Left lobe of liver (tissue), 2 donors: Measurements from ENCODE around the gene SELL. TPM values are rescaled to one million over a fixed set of nuclear protein-coding genes. Genes with fewer than 3 reads are reported as not detected.
"Not testable (repeated sequence)": the region's sequence is repeated elsewhere in the genome, so short reads cannot be mapped to it uniquely, and the experiment has no call there.

Experiments
- ATAC-seq: fragments of 200-7000 bp; cut with Tn5 transposase; one replicate; pipeline ENCODE4 v1.9.1; 2020; ENCODE audit warnings: mild to moderate bottlenecking, moderate library complexity
- DNase-seq: peaks from one replicate; pipeline ENCODE4 v3.0.0-alpha.2; 2020; ENCODE audit warnings: low spot score
- total RNA-seq: library from RNA; stranded (reverse); gene quantifications from one replicate; pipeline ENCODE4 v1.2.1, GENCODE V29; 2021
- donor health status: DM: no; HTN: no; CAD: no; lungs with moderate emphysema.
- donor health status: DM: no; HTN: yes; CAD: no.

The SELL gene
- total RNA-seq, 1 donor from 2014 or later = 1.9 TPM

DNA sequence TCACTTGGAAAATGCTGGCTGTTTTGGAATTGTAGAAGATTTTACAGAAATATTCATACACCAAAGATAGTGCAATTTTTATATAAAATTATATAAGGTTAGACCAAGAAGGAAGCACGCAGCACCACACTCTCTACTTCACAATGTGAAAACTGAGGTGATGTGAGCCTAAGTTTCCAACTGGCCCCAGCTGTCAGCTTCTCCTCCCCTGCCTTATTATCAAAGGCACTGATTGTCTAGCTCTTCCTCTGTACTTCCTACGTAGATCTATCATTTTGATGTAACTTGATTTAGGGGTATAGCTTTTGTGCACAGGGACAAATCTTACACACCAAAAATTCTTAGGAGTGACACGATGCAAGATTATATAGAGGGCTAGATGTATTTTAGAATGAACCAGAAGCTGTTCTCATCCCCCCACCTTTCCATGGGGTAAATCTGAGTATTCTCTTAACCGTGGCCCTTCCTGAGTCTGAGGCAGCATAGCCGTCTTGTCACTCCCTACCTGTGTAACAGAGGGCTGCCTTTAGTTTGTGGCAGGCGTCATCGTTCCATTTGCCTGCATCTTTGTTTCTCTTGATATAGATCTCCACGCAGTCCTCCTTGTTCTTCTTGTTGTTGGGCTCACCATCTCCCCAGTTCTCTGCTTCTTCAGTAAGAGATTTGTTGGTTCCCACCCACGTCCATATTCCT lies 3.4 kb downstream of the SELL start:
- ATAC-seq (no peak), DNase-seq (no peak)

DNA sequence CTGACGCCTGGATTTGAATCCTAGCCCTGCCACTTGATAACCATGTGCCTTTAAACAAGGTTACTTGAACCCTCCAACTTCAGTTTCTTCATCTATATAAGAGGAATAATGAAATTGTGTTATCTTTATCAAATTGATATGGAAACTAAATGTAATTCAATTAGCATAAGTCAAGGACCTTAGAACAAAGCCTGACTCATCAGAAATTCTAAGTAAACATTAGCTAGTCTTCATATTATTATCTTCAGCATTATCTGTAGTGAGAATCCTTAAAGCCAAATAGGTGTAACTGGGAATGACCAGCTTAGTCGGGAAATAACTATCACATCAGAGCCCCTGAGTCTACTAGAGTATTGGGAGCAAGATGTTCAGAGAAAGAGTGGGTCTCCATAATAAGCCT lies 6.6 kb downstream of the SELL start:
- no peak for ATAC-seq
- DNase-seq = no peak

DNA sequence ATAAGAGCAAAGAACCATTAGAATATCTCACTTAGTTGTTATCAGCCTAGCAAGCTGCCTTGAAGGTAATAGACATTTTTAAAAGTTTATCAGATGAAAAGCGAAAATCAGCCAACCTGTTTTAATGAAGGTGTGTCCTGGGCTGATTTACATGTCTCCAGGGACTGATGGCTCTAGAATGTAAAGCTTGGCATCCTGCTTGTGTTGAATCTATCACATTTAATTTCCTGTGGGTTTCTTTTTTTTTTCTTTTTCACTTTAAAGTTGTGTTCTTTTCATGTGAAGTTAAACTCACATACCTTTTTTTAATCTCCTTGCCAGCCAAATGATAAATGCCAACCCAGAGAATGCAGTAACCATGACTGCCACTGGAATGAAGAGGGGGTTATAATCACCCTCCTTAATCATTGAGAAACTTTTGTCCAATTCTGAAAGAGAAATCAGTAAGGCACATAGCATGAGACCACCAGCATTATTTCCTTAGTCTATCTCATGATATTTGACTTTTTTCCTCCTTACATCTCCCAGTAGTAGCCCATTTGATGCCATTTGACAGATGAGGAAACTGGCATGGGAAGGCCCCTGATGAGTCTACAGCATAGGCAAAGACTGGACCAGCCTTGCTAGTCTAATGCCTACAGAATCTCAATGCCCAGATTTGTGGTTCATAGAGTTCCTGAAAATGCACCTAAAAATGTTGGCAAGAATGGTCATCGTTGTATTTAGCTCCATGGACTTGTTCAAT lies 10.0 kb downstream of the SELL start:
- no peak for DNase-seq
- no peak for ATAC-seq

DNA sequence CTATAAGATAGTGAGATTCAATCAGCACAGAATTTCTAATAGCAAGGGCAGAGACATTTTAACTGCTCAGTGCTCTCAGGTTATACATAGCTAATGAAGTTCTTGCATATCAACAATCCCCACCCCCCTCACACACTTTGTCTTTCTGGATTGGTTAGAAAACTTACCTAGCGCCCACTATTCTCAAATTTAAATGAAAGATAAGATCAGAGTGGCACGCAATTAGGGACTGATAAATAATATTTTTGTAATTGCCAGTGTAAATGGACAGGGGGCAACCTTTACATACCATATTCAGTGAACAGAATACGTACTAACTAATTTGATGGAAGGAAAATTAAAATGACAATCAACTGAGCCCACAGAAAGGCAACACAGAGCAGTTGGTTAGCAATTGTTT lies 11.7 kb downstream of the SELL start:
- ATAC-seq (no peak), DNase-seq (no peak)

- DNase-seq (no peak), ATAC-seq (no peak)
Observed at GRCh38 chr1:169698976-169699375, 12.4 kb downstream of the SELL start.

GRCh38 chr1:169697755-169698154 lies 13.7 kb downstream of the SELL start:
- ATAC-seq = no peak
- no peak for DNase-seq

- DNase-seq (no peak), ATAC-seq (no peak)
Observed at GRCh38 chr1:169696273-169697100, 14.9 kb downstream of the SELL start.

- DNase-seq = no peak
- peak; percentile 44 for ATAC-seq
Observed at GRCh38 chr1:169694304-169695075, 16.9 kb downstream of the SELL start.

DNA sequence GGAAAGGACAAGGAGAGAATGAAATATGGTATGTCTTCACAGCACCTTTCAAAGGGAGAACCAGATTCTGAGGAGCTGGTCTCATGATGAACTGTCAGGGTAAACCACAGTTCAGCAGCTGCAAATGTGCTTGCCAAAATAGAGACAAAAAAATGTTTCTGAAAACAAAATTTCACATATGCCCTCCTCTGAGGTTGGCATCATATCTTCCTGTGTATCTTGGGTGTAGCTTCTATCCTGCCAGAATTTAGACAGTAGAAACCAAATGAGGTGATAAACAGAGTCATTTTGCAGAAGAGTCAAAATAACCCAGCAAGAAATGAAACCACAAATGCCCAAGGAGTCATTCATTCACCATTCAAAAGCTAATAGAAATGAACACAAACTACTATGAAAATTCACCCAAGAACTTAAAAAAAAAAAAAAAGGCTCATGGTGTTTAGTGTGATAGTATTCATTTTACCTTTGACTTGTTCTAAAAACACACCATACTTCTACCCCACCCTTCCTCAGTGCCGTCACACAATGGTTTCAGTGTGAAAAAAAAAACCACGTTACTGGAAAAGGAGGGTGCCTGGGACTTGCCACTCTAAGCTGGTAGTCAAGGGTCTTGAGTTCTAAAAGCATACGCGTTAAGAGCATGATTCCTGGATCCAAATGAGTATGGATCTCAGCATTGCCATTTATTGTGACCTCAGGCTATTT lies 18.5 kb downstream of the SELL start:
- ATAC-seq (no peak), DNase-seq (no peak)

DNA sequence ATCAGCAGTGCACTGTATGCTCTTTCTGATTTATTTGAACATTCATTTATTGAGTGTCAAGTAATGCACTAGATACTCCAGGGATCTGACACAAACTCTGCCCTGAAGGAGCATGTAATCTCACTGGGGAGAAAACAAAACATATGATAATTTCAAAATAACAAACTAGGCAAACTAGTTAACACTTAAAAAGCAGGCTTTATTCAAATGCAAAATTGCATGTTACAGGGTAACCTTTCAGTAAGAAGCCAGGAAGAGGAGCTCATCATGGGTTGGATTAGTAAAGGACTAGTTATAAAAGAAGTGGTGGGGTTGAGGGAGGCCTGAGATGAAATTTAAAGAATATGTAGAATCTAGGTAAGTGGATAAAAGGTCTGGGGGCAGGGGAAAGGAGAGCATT lies 20.9 kb downstream of the SELL start:
- ATAC-seq = no peak

DNA sequence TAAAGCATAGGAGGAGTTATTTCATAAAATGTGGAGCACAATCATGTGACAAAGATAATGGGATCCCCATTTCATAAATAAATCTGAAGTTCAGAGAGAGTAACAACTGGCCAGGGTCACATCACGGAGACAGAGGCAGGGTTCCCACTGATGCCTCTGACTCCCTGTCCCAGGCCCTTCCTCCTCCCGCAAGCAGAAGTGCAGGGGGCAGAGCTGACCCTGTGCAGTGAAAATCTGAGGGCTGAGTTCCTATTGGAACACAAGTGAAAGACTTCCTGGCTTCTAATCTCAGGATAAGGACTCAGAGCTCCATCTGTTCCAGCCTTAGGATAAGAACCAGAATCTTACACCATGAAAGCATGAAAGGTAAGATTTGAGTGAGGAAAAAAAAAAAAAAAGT lies 22.0 kb downstream of the SELL start:
- ATAC-seq (peak; percentile 20), DNase-seq (no peak)

More for the DNA sequence above, 20.9 kb downstream of the SELL start:
- DNase-seq = no peak

DNA sequence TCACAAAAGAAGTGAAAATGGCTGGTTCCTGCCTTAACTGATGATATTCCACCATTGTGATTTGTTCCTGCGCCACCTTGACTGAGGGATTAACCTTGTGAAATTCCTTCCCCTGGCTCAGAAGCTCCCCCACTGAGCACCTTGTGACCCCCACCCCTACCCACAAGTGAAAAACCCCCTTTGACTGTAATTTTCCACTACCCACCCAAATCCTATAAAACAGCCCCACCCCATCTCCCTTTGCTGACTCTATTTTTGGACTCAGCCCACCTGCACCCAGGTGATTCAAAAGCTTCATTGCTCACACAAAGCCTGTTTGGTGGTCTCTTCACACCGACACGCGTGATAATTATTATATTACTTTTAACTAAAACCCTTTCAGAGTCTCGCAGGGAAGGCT lies 23.0 kb downstream of the SELL start:
- ATAC-seq, DNase-seq: not testable (repeated sequence)

GRCh38 chr1:169683661-169684060 lies 27.8 kb downstream of the SELL start:
- ATAC-seq = no peak

GRCh38 chr1:169683168-169683567 lies 28.3 kb downstream of the SELL start:
- not testable (repeated sequence) for ATAC-seq, DNase-seq

More at GRCh38 chr1:169683661-169684060, 27.8 kb downstream of the SELL start:
- DNase-seq = no peak

DNA sequence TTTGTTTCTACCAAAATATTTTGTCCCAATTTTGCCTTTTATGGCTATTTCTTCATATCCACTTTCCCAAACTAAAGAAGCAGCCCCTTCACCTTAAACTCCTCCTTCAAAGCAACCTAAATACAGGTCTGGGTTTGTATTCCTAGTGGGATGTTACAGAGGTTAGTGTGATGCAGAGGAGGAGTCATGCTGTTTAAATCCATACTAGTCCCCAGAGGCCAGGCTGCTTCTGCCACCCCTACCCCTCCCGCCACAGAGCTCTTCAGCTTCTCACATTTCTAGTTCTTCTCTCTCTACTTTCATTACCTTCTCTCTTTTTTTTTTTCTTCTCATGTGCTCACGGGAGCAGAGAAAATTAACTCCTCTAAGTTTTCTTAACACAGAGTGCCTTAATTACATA lies 29.3 kb downstream of the SELL start:
- DNase-seq = no peak
- no peak for ATAC-seq

GRCh38 chr1:169681140-169681539 lies 30.3 kb downstream of the SELL start:
- ATAC-seq (no peak), DNase-seq (no peak)

DNA sequence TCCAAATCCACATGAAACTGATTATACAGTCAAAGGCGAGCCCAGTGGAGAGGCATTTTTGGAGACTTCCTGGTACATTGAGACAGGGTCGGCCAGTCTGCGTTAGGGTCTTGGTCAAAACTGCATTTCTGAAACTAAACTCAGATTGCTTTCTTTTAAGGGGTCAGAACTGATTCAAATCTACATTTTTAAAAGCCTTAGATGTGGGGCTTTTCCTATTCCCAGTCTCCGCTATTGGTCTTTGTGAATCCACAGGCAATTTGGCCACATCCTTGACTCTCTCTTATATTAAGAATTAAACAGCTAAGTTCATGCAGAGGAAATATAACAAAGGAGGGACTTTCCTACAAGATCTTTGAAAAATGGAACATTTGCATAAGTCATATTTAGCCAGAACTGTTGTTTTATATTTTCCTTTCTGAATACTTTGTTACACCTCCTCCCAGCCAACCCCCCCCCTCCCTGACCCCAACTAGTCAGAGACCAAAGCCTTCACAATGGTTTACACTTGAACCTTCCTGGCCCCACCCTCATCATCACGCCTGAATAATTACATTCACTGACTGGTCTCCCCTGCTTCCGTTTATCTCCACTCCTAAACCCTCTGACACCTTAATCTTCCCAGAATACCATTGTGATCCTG lies 30.9 kb downstream of the SELL start:
- ATAC-seq = no peak

GRCh38 chr1:169679692-169680091 lies 31.7 kb downstream of the SELL start:
- DNase-seq (no peak), ATAC-seq (no peak)

More for the DNA sequence above, 30.9 kb downstream of the SELL start:
- DNase-seq = no peak

DNA sequence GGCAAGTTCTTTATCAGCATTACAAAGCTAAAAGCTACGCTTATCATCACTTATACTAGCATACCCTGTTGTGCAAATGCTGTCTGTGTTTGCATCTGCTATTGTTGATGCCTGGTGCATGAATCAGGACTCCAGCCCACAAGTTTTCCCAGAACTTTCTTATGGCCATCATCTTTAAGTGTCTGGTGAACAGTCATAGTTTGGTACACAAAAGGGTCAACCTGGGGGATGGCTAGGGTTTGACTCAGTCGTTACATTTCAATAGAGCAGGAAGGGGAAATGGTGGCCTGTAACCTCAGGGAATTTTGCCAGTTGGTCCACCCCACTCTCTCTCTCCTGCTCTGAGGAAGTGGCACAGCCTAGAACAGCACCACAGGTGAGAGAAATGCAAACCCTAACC lies 35.4 kb downstream of the SELL start:
- ATAC-seq = no peak

DNA sequence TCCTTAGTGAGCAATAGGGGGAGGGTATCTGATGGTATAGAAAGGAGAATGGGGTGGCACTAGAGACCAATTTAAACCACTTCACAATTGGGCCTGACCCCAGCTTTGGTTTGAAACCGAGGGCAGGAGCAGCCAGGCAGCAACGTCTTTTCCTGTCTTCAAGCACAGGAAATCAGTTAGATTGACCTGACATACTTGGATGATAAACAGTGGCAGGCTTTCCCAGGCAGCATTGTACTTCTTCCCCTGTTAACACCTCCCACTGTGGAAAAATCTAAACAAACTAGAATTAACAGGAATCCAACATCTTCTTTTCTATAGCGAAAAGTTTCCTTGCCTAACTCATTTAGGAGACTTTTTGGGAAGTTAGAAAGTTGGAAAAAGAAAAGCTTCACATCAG lies 40.6 kb downstream of the SELL start:
- no peak for ATAC-seq
- no peak for DNase-seq

More for the DNA sequence above, 35.4 kb downstream of the SELL start:
- DNase-seq = no peak
